Dermis microvascular lymphatic vessel endothelial cell (primary cell): ENCODE data around the gene LEPROT. TPM values are rescaled to one million over a fixed set of nuclear protein-coding genes. Genes with fewer than 3 reads are reported as not detected.
A peak's percentile ranks its signal among the peaks of the same experiment; 100 is the strongest.
"Not testable (repeated sequence)": the region's sequence is repeated elsewhere in the genome, so short reads cannot be mapped to it uniquely, and the experiment has no call there.

ENCODE experiments used
- DNase-seq, 2 donors: peaks; one replicate each; pipeline versions ENCODE4 v3.0.0 to v3.0.0-alpha.2; 2010; ENCODE audit warnings: low read depth in 2 of 2
- total RNA-seq: library from RNA; depleted of rRNA; stranded (reverse); fragments of >200 nt; gene quantifications from 2 replicates; pipeline ENCODE4 v1.2.1, GENCODE V29; 2014

Gene LEPROT, protein sequence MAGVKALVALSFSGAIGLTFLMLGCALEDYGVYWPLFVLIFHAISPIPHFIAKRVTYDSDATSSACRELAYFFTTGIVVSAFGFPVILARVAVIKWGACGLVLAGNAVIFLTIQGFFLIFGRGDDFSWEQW
- total RNA-seq = 46.2 and 76.0 TPM in 2 replicates

- no peak for DNase-seq
Measured at GRCh38 chr1:65420590-65421350, at the start of gene LEPROT, which contains the start of gene LEPR. Gene LEPROT (plus strand): TSS chr1:65420668. CDS start chr1:65420725, 57 bp downstream. Gene LEPR (plus strand): TSS chr1:65420668. CDS start chr1:65565566, 144,898 bp downstream.

GRCh38 chr1:65371544-65371943, 48.9 kb upstream of the LEPROT start:
- DNase-seq = no peak

GRCh38 chr1:65372557-65372956, 47.9 kb upstream of the LEPROT start:
- DNase-seq = no peak

- no peak for DNase-seq
Measured at GRCh38 chr1:65377496-65378246, 42.8 kb upstream of the LEPROT start.

- no peak for DNase-seq
Measured at GRCh38 chr1:65378247-65378946, 42.1 kb upstream of the LEPROT start.

GRCh38 chr1:65384426-65384825, 36.0 kb upstream of the LEPROT start:
- DNase-seq = not testable (repeated sequence)

- DNase-seq = no peak
Measured at GRCh38 chr1:65386439-65386838, 34.0 kb upstream of the LEPROT start.

DNA sequence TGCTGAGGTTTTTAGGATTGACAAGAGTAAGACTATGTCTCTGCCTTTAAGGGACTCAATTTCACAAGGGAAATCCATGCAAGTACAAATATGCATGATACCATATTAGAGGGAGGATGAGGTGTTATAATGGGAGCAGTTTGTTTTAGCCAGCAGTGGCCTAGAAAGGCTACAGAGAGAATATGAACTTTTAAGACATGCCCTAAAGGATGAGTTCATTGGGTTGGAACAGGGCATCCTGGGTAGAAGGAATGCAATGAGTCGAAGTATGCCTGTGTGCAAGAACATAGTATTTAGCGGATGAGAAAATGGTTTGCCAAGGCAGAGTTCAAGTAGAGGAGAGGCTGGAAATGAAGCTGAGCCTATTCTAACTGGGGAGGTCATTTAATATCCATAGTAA, 32.6 kb upstream of the LEPROT start:
- DNase-seq = no peak

DNA sequence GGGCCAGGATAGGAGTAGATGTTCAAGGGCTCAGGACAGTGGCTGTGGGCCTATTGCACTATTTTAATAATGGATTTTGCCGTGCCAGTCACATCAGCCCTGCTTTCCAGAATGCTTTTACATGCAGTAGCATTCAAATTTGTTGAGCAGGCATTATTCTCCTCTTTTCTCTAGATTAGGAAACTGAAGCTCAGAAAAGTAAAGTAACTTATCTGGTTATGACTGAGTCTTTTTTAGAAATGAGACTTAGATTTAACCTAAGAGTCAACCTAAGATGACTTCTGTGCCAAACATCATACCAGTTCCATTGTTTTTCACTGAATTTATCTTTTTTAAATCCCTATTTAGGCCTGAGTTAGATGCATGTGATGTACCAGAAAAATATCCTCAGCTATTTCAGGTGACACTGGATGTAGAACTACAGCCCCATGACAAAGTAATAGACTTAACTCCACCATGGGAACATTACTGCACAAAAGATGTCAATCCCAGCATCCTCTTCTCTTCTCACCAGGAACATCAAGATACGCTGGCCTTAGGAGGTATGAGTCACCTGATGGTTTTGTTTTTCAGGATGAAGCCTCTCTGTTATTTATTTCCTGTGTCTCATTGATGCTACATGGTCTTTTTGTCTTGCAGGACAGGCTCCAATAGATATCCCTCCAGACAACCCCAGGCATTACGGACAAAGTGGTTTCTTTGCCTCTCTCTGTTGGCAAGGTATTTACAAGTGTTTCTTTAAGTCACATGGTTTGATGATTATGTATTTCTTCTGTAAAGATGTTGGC, 31.4 kb upstream of the LEPROT start:
- DNase-seq = peak in 1 of 2 donors; percentile 71

- no peak for DNase-seq
Measured at GRCh38 chr1:65392497-65392896, 28.0 kb upstream of the LEPROT start.

- DNase-seq = peak in 1 of 2 donors; percentile 81
Measured at GRCh38 chr1:65393347-65393746, 27.1 kb upstream of the LEPROT start.

- DNase-seq = no peak
Measured at GRCh38 chr1:65393928-65394327, 26.5 kb upstream of the LEPROT start.

- DNase-seq = no peak
Measured at GRCh38 chr1:65395887-65396612, 24.4 kb upstream of the LEPROT start.

- no peak for DNase-seq
Measured at GRCh38 chr1:65398083-65398482, 22.4 kb upstream of the LEPROT start.

DNA sequence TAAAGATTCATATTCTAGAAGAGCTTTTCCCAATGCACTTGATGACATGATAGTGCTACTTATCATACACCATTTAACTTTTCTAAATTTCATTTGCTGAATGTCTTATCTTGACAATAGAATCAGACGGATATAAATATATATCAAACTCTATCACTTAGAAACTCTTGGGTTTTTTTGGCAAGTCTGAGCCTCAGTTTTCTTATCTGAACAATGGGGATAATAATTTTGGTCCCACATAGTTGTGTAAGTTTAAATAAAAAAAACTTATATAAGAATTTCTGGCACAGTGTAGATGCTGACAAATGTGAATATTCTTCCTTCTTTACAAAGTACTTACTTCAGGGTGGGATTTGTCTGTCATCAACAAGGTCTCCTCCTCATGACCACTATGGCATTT, 21.5 kb upstream of the LEPROT start:
- DNase-seq = no peak

DNA sequence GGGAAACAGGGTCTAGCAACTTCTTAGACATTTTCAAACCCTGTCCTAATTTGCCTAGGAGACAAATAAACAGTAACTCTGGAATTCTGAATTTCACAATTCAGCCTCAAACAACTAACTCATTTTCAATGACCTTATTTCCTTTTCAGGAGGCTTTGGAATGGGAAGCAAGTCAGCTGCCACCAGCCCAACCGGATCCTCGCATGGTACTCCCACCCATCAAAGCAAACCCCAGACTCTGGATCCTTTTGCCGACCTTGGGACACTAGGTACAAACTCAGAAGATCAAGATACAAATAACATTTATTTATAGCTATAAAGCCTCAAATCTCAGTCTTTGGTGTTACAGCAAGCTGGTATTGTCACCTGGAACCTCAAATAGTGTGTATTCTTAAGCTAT, 18.9 kb upstream of the LEPROT start:
- no peak for DNase-seq

- DNase-seq = no peak
Measured at GRCh38 chr1:65404941-65405340, 15.5 kb upstream of the LEPROT start.

- DNase-seq = no peak
Measured at GRCh38 chr1:65407877-65408276, 12.6 kb upstream of the LEPROT start.

DNA sequence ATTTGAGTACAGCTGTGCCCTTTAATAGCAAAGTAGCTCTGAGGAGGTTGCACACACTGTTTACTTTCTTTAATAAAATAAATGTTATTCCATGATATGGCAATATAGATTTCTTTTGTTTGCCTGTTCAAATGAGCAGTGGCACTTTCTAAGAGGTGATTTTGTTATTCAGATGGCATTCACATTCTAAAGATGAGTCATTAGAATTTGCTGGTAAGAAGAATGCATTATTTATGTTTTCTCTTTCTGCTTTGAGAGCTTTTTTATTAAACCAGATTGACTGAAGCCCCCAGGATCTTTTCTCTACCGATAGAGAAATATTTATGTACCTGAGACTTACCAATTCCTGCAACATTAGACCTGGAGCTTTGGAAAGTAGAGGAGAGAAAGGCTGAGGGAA, 11.2 kb upstream of the LEPROT start:
- no peak for DNase-seq

DNA sequence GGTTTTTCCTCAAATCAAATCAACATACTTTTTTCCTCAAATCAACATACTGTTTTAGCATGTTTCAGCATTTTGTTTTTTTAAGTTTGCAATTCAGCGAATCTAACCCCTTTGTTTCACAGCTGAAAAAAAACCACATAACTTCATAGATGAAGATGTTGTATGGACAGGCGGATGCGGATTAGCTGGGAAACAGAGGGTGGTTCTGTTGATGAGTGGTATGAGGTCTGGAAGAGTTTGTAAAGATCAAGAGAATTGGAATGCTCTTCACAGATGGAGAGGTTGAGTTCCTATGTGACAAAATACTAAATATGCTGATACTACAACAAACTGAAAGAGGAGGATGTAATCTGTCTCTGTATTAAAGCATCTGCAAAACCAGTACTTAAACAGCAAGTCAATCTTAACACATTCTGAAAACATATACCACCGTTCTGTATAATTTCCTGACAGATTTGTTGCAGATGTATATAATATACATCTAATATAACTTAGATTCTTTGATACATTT, 10.6 kb upstream of the LEPROT start:
- no peak for DNase-seq
